Sigmoid colon (tissue), 4 donors: Measurements from ENCODE around the gene HMCN1.

Experiments used
- POLR2A ChIP-seq, 2 donors: fragments of 450-650 bp; IDR thresholded peaks; one replicate each; pipeline ENCODE4 v1.6.1; 2016; ENCODE audit warnings: antibody characterized with exemption in 2 of 2, mild to moderate bottlenecking in 2 of 2, moderate library complexity in 2 of 2
- POLR2AphosphoS5 ChIP-seq, 4 donors: sonication (generic); formaldehyde crosslinking; IDR thresholded peaks; one replicate each; pipeline ENCODE4 v1.6.1; 2017; ENCODE audit warnings: antibody characterized with exemption in 4 of 4
- TF ChIP-seq, protein P1 (sequence below), 4 experiments: fragments of 450-650 bp in 3 of 4; fragments of 200-600 bp in 1 of 4; IDR thresholded peaks; one replicate each; pipeline ENCODE4 v1.5.1; 2016 to 2019; ENCODE audit warnings: antibody characterized with exemption in 4 of 4, mild to moderate bottlenecking in 3 of 4, moderate library complexity in 2 of 4

- TF ChIP-seq POLR2AphosphoS5 (IDR thresholded peaks at IDR 0.05) (no peak), POLR2A (IDR thresholded peaks at IDR 0.05) (no peak)
- TF ChIP-seq, protein P1, sequence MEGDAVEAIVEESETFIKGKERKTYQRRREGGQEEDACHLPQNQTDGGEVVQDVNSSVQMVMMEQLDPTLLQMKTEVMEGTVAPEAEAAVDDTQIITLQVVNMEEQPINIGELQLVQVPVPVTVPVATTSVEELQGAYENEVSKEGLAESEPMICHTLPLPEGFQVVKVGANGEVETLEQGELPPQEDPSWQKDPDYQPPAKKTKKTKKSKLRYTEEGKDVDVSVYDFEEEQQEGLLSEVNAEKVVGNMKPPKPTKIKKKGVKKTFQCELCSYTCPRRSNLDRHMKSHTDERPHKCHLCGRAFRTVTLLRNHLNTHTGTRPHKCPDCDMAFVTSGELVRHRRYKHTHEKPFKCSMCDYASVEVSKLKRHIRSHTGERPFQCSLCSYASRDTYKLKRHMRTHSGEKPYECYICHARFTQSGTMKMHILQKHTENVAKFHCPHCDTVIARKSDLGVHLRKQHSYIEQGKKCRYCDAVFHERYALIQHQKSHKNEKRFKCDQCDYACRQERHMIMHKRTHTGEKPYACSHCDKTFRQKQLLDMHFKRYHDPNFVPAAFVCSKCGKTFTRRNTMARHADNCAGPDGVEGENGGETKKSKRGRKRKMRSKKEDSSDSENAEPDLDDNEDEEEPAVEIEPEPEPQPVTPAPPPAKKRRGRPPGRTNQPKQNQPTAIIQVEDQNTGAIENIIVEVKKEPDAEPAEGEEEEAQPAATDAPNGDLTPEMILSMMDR (IDR thresholded peaks at IDR 0.05) = no peak
Measured at GRCh38 chr1:185931438-185931837, 197.2 kb downstream of the HMCN1 start.
